K562 (cell line): Measurements from ENCODE around the gene PFN2. TPM values are rescaled to one million over a fixed set of nuclear protein-coding genes. Genes with fewer than 3 reads are reported as not detected.

Experiments used
- ATAC-seq: fragments of 200-7000 bp; cut with Tn5 transposase; 3 replicates; pipeline ENCODE4 v1.9.1; 2020; ENCODE audit warnings: moderate library complexity
- BruUV-seq: library from RNA; stranded (reverse); fragments of 400-500 nt; replicated peaks from 2 replicates; lab custom pipeline; 2021; lab: Mats Ljungman, UMichigan
- CTCF ChIA-PET: fragments of 300-600 bp; formaldehyde crosslinking; extraction: SDS; loops from one replicate; lab custom pipeline; 2021; ENCODE audit warnings: low intra/inter-chr PET ratio; lab: Yijun Ruan, JAX
- POLR2A ChIA-PET: fragments of 300-600, 350-650 bp; sonication (Branson Sonifier 250); formaldehyde crosslinking; extraction: SDS; loops from one replicate; lab custom pipeline; 2021; ENCODE audit warnings: antibody characterized with exemption, inconsistent platforms; lab: Yijun Ruan, JAX
- DNase-seq, 4 experiments: peaks; one replicate each; pipeline versions ENCODE4 v3.0.0 to v3.0.0-alpha.2; 2011 to 2018; ENCODE audit warnings: low spot score in 3 of 4, mixed read lengths in 3 of 4; ENCODE audit errors: extremely low read depth in 1 of 4
- FAIRE-seq: peaks from 2 replicates; lab custom pipeline; 2011; peaks lifted over from hg19 to GRCh38; lab: Jason Lieb, UNC
- H2AFZ ChIP-seq: 2 replicates; pipeline ENCODE4 v1.6.0; 2011; ENCODE audit warnings: low read depth, low read length, control low read depth, inconsistent platforms
- H3K27ac ChIP-seq: fragments of 200-600 bp; 3 replicates; pipeline ENCODE4 v1.8.0; 2011; ENCODE audit warnings: low read depth, mild to moderate bottlenecking, control low read depth, inconsistent platforms, low read length, moderate library complexity, mixed read lengths; ENCODE audit errors: extremely low read depth
- H3K27me3 ChIP-seq, 2 experiments: fragments of 300-600 bp in 1 of 2; 2 replicates in 1 of 2; 3 replicates in 1 of 2; pipeline versions ENCODE4 v1.6.0 to v1.8.0; 2011; ENCODE audit warnings: inconsistent platforms in 2 of 2, low read length in 2 of 2, mild to moderate bottlenecking in 1 of 2, mixed read lengths in 1 of 2, moderate library complexity in 1 of 2; ENCODE audit not compliant: control insufficient read depth in 2 of 2, insufficient read depth in 2 of 2
- H3K36me3 ChIP-seq: fragments of 300-600 bp; 3 replicates; pipeline ENCODE4 v1.8.0; 2011; ENCODE audit warnings: mild to moderate bottlenecking, low read length, inconsistent platforms; ENCODE audit not compliant: control insufficient read depth, insufficient read depth
- H3K4me1 ChIP-seq, 2 experiments: fragments of 200-600 bp in 1 of 2; replicated peaks in 1 of 2; 2 replicates in 1 of 2; 3 replicates in 1 of 2; pipeline versions ENCODE4 v1.5.1 to v1.8.0; 2011; ENCODE audit warnings: inconsistent platforms in 2 of 2, low read length in 2 of 2, mild to moderate bottlenecking in 1 of 2, mixed read lengths in 1 of 2, moderate library complexity in 1 of 2; ENCODE audit not compliant: control insufficient read depth in 2 of 2, insufficient read depth in 2 of 2
- H3K4me2 ChIP-seq: 2 replicates; pipeline ENCODE4 v1.6.1; 2011; ENCODE audit warnings: low read length, control low read depth, inconsistent platforms, mixed read lengths; ENCODE audit not compliant: insufficient read depth
- H3K4me3 ChIP-seq: fragments of 200-600 bp; sonication (generic), shearing (Covaris generic); 2 replicates; pipeline ENCODE4 v1.5.1; 2016; ENCODE audit warnings: control low read depth, inconsistent platforms
- H3K79me2 ChIP-seq: fragments of 200-600 bp; 3 replicates; pipeline ENCODE4 v1.8.0; 2011; ENCODE audit warnings: low read length, inconsistent platforms; ENCODE audit not compliant: control insufficient read depth, insufficient read depth
- H3K9ac ChIP-seq, 2 experiments: 2 replicates each; pipeline versions ENCODE4 v1.6.0 to v1.6.1; 2011; ENCODE audit warnings: low read depth in 2 of 2, low read length in 2 of 2, control low read depth in 1 of 2, inconsistent platforms in 1 of 2, mild to moderate bottlenecking in 1 of 2, mixed read lengths in 1 of 2; ENCODE audit not compliant: insufficient read depth in 1 of 2
- H3K9me1 ChIP-seq: one replicate; pipeline ENCODE4 v1.6.0; 2011; ENCODE audit warnings: inconsistent platforms, mild to moderate bottlenecking, low read length, moderate library complexity; ENCODE audit not compliant: control insufficient read depth, insufficient read depth
- H3K9me3 ChIP-seq: replicated peaks from 2 replicates; pipeline ENCODE4 v1.5.1; 2011; ENCODE audit warnings: low read depth, low read length, inconsistent platforms; ENCODE audit not compliant: control insufficient read depth, insufficient read depth
- H4K20me1 ChIP-seq: replicated peaks from 2 replicates; pipeline ENCODE4 v1.6.1; 2011; ENCODE audit warnings: low read length, inconsistent platforms, mixed read lengths; ENCODE audit not compliant: control insufficient read depth, insufficient read depth
- CBX8 ChIP-seq: fragments of 200-600 bp; sonication (generic); IDR thresholded peaks from 2 replicates; pipeline ENCODE4 v1.6.1; 2012; ENCODE audit warnings: borderline replicate concordance, mixed run types, low read depth, mild to moderate bottlenecking, moderate library complexity, mixed read lengths, low read length, control low read depth, inconsistent platforms; ENCODE audit not compliant: poor library complexity, severe bottlenecking; ENCODE audit errors: extremely low read depth
- CTBP1 ChIP-seq: fragments of 450-650 bp; IDR thresholded peaks from 2 replicates; pipeline ENCODE4 v1.6.1; 2016; ENCODE audit warnings: borderline replicate concordance
- PRPF4 ChIP-seq: fragments of 200-400 bp; formaldehyde crosslinking; IDR thresholded peaks from one replicate; pipeline ENCODE4 v1.6.1; 2017; ENCODE audit warnings: low read length, low read depth, mild to moderate bottlenecking; ENCODE audit not compliant: insufficient read depth, poor library complexity, severe bottlenecking
- RFX1 ChIP-seq: fragments of 450-650 bp; IDR thresholded peaks from 2 replicates; pipeline ENCODE4 v1.6.1; 2016; ENCODE audit warnings: mild to moderate bottlenecking, moderate library complexity
- RHOXF2B ChIP-seq: fragments of 250-450 bp; sonication (Bioruptor Pico); conservative IDR thresholded peaks from 2 replicates; pipeline ENCODE4 v1.5.1; 2021
- WGBS: fragments of 100-300 bp; shearing (Covaris generic); methylation state at CpG from one replicate; pipeline ENCODE4 v1.1.6; 2016; ENCODE audit warnings: low coverage, mixed read lengths; ENCODE audit not compliant: insufficient coverage; ENCODE audit errors: missing lambda C conversion rate; 5-methylcytosine and 5-hydroxymethylcytosine counted together
- in situ Hi-C: fragments of 300-500 bp; cut with MboI; formaldehyde crosslinking; loops from 4 replicates; pipeline ENCODE4 v1.15.0; 2018; ENCODE audit warnings: inconsistent platforms, mixed read lengths
- intact Hi-C: fragments of 100-400 bp; cut with micrococcal nuclease; formaldehyde crosslinking; loops from 2 replicates; pipeline ENCODE4 v1.14.2; 2022
- polyA plus RNA-seq, 8 experiments: library from polyadenylated mRNA; depleted of rRNA in 4 of 8; stranded (reverse) in 5 of 8; unstranded in 3 of 8; fragments of >200 nt; fragmentation: Nextera tagmentation in 2 of 8; fragmentation: Illumina TruSeq in 1 of 8; extraction: Ambion mirVana in 2 of 8; extraction: Trizol in 1 of 8; gene quantifications; 2 replicates each; pipeline versions ENCODE4 v1.2.1 to v1.2.3, GENCODE V29; 2011 to 2014; ENCODE audit warnings: inconsistent platforms in 1 of 8, missing spikeins in 1 of 8
- total RNA-seq, 7 experiments: library from RNA; depleted of rRNA in 6 of 7; stranded (reverse); fragments of >200 nt in 6 of 7; fragmentation: Illumina TruSeq in 2 of 7; extraction: Trizol in 2 of 7; gene quantifications; 2 replicates each; pipeline versions ENCODE4 v1.2.1 to v1.2.3, GENCODE V29; 2011 to 2021; ENCODE audit warnings: low replicate concordance in 1 of 7
- TF ChIP-seq, protein P1 (sequence below): fragments of 250-450 bp; sonication (Bioruptor Pico); IDR thresholded peaks from 2 replicates; pipeline ENCODE4 v1.8.0; 2022; ENCODE audit warnings: inconsistent platforms
- TF ChIP-seq, protein P2 (sequence below): sonication (generic); formaldehyde crosslinking; IDR thresholded peaks from 2 replicates; pipeline ENCODE4 v1.8.0; 2022; ENCODE audit warnings: missing genetic modification reagents, mild to moderate bottlenecking, moderate library complexity, borderline replicate concordance
- TF ChIP-seq, protein P3 (sequence below): fragments of 450-650 bp; formaldehyde crosslinking; IDR thresholded peaks from 2 replicates; pipeline ENCODE4 v1.4.0; 2020; ENCODE audit warnings: mild to moderate bottlenecking, moderate library complexity

PFN2 gene
- total and polyA plus RNA-seq, 9 of the 15 experiments (the other 6 are each of a cell fraction or from before 2014, with no cell fraction given) = 0.14 to 0.86 (median 0.35) TPM

DNA sequence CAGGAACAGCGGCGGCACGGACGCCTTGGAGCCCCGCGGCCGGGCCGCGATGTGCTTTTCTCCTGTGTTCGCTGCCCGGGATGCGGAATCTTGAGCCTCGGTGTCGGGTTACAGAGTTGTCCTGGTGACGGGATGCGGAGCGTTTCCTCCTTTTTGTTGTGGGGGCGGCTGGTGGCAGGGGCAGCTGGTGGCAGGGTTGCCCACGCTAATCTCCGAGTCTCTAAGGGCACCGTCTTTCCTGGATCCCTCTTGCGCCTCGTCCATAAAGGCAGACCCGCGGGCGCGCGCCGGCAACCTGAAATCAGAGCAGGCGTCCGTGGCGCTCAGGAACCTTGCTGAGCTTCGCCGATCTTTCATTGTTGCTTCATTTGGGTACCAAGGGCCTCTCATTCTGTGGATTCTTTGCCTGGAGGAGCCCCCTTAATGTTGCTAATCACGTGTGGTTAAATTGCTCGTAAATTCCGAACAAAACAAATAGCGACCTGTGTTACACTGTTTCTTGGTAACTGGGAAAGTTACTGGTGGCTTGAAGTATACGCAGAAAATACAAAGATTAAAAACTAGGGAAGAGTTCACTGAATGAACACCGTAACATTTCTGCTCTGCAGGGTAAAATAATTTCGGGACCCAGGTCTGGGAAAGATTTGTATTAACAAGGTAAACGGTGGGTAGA is 844 bp upstream of the PFN2 start:
- H4K20me1 ChIP-seq = no peaks in the 10 kb centered on the region
- peak; percentile 57 for ATAC-seq
- H3K9me1 ChIP-seq = no peaks in the 10 kb centered on the region
- TF ChIP-seq CTBP1 (0 out of 2 replicates have a peak, but pooled peaks have one; percentile 36), RHOXF2B (no peak), RFX1 (peak; percentile 60), PRPF4 (peak; percentile 30), CBX8 (peak; percentile 4)
- TF ChIP-seq, protein P1, sequence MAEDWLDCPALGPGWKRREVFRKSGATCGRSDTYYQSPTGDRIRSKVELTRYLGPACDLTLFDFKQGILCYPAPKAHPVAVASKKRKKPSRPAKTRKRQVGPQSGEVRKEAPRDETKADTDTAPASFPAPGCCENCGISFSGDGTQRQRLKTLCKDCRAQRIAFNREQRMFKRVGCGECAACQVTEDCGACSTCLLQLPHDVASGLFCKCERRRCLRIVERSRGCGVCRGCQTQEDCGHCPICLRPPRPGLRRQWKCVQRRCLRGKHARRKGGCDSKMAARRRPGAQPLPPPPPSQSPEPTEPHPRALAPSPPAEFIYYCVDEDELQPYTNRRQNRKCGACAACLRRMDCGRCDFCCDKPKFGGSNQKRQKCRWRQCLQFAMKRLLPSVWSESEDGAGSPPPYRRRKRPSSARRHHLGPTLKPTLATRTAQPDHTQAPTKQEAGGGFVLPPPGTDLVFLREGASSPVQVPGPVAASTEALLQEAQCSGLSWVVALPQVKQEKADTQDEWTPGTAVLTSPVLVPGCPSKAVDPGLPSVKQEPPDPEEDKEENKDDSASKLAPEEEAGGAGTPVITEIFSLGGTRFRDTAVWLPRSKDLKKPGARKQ = peak; percentile 77
- TF ChIP-seq, protein P2, sequence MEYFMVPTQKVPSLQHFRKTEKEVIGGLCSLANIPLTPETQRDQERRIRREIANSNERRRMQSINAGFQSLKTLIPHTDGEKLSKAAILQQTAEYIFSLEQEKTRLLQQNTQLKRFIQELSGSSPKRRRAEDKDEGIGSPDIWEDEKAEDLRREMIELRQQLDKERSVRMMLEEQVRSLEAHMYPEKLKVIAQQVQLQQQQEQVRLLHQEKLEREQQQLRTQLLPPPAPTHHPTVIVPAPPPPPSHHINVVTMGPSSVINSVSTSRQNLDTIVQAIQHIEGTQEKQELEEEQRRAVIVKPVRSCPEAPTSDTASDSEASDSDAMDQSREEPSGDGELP (CRISPR knock-in tag) = peak; percentile 24; the same call in 1 of the 2 replicates
- TF ChIP-seq, protein P3, sequence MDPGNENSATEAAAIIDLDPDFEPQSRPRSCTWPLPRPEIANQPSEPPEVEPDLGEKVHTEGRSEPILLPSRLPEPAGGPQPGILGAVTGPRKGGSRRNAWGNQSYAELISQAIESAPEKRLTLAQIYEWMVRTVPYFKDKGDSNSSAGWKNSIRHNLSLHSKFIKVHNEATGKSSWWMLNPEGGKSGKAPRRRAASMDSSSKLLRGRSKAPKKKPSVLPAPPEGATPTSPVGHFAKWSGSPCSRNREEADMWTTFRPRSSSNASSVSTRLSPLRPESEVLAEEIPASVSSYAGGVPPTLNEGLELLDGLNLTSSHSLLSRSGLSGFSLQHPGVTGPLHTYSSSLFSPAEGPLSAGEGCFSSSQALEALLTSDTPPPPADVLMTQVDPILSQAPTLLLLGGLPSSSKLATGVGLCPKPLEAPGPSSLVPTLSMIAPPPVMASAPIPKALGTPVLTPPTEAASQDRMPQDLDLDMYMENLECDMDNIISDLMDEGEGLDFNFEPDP (CRISPR knock-in tag) = no peak
- peak overlapping the region; percentile 45 for H3K4me3 ChIP-seq
- H3K27ac ChIP-seq = no peak overlapping the region
- in situ Hi-C loops = loop anchor here (10.0 to 25.0 kb wide), 2 partner anchors 243 to 541 kb away; no protein-coding TSS in a partner anchor
- peak; percentile 11 for FAIRE-seq
- peak in 3 of 4 experiments; percentile 5 to 15 (median 12) for DNase-seq
- ChIA-PET POLR2A (interaction anchor here (0.6 kb wide), 1 partner anchor 119 kb away, joined by 3 read pairs; no protein-coding TSS in a partner anchor), CTCF (interaction anchor here (0.6 kb wide), 1 partner anchor 1211 kb away, joined by 3 read pairs; no protein-coding TSS in a partner anchor)
- 51% methylated on average over 18 of the region's 42 CpGs for WGBS
- peaks cover 6 to 13% of the 10 kb centered on the region in 2 experiments; a peak in 3 of 5 replicates for H3K27me3 ChIP-seq
- peak overlapping the region in 1 of 2 experiments; percentile 84; a peak in 2 of 4 replicates for H3K9ac ChIP-seq
- no peaks in the 10 kb centered on the region for H3K79me2 ChIP-seq
- peaks cover 0 to 18% of the 10 kb centered on the region in 2 experiments; a peak in 3 of 5 replicates for H3K4me1 ChIP-seq
- no peaks in the 10 kb centered on the region for H3K36me3 ChIP-seq
- intact Hi-C loops = no loop called here
- H3K4me2 ChIP-seq = peak overlapping the region; percentile 59; the same call in 1 of the 2 replicates
- no peaks in the 10 kb centered on the region for H3K9me3 ChIP-seq
- no TSS peak for BruUV-seq
- H2AFZ ChIP-seq = peak overlapping the region; percentile 61
